Pulmonary artery endothelial cell (primary cell): ENCODE results near the gene ASMTL. TPM values are rescaled to one million over a fixed set of nuclear protein-coding genes. Genes with fewer than 3 reads are reported as not detected.
A peak's percentile ranks its signal among the peaks of the same experiment; 100 is the strongest.
"Not testable (repeated sequence)": the region's sequence is repeated elsewhere in the genome, so short reads cannot be mapped to it uniquely, and the experiment has no call there.

ENCODE experiments used
- DNase-seq: peaks from one replicate; pipeline ENCODE4 v3.0.0-alpha.2; 2011; ENCODE audit warnings: low read depth, low spot score
- total RNA-seq: library from RNA; depleted of rRNA; stranded (reverse); fragments of >200 nt; gene quantifications from 2 replicates; pipeline ENCODE4 v1.2.3, GENCODE V29; 2014

The ASMTL gene
- total RNA-seq, 1 donor from 2014 or later = 25.5 TPM

GRCh38 chrX:1481636-1482529 lies 29.2 kb upstream of the ASMTL start:
- peak; percentile 20 for DNase-seq

DNA sequence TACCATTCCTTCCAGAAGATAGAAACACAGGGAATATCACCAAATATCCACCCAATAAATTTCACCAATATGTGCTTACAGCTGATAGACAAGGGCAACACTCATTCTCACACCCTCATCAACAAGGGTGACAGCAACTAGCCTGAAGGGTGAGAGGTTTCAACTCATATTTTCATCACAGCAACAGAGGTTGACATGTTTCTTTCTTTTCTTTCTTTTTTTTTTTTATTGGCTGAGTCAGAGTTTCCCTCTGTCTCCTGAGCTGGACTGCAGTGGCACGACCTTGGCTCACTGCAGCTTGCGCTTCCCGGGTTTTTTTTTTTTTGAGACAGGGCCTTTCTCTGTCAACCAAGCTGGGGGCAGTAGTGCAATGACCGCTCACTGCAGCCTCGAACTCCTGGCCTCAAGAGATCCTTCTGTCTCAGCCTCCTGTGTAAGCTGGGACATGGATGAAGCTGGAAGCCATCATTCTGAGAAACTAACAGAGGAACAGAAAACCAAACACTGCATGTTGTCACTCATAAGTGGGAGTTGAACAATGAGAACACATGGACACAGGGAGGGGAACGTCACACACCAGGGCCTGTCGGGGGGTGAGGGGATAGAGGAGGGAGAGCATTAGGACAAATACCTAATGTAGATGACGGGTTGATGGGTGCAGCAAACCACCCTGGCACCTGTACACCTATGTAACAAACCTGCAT lies 27.5 kb upstream of the ASMTL start:
- no peak for DNase-seq

GRCh38 chrX:1477801-1478458 lies 25.2 kb upstream of the ASMTL start:
- DNase-seq = no peak

GRCh38 chrX:1477229-1477628 lies 24.5 kb upstream of the ASMTL start:
- no peak for DNase-seq

- DNase-seq = no peak
Observed at GRCh38 chrX:1476682-1477081, 24.0 kb upstream of the ASMTL start.

- DNase-seq = no peak
Observed at GRCh38 chrX:1475881-1476280, 23.2 kb upstream of the ASMTL start.

DNA sequence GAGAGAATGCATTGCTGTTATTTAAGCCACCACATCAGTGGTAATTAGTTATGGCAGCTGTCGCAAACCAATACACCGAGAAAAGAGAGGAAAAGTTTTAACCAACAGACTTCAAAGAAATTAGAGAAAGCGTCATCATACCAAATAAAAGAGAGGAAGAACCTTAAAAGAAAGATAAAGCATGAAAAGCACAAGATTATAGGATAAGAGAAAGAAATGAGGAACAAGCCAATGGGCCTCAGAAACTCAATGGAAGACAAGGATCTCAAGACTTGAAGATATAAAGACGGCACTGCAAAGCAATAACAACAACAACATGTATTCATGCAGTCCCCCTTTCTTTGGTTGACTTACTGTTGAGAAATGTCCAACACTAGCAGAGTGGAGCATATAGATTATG lies 22.8 kb upstream of the ASMTL start:
- DNase-seq = no peak

DNA sequence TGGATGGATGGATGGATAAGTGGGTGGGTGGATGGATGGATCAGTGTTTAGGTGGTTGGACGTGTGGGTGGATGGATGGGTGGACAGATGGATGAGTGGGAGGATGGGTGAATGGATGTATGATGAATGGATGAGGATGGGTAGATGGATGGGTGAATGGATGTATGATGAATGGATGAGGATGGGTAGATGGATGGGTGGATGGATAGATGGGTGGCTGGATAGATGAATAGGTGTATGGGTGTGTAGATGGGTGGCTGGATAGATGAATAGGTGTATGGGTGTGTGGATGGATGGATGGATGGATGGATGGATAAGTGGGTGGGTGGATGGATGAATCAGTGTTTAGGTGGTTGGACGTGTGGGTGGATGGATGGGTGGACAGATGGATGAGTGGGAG lies 21.9 kb upstream of the ASMTL start:
- DNase-seq = not testable (repeated sequence)

GRCh38 chrX:1472975-1473374 lies 20.3 kb upstream of the ASMTL start:
- no peak for DNase-seq

DNA sequence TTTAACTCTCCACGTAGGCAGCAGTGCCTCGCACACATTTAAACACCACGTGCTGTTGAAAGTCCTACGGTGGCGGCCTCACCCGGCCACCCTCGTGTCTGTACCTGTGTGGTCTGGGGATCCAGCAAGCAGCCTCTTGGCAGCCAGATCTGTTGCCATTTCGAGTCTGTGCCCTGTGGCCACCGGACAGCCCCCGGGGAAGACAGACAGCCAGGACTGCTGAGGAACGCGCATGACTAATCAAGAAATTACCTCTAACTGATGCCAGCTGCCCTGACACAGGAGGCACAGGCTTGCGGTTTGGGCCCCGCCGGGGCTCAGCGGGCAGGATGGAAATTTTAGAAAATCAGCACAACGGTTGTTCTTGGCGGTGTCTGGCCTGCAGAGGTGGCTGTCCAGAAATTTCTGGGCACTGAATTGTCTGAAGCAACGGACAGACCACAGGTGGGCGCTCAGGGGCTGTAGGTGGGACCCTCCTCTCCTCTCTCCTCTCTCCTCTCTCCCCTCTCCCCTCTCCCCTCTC lies 15.6 kb upstream of the ASMTL start:
- no peak for DNase-seq

GRCh38 chrX:1466971-1467561 lies 14.4 kb upstream of the ASMTL start:
- no peak for DNase-seq

- no peak for DNase-seq
Observed at GRCh38 chrX:1466232-1466661, 13.5 kb upstream of the ASMTL start.

GRCh38 chrX:1465286-1466231 lies 12.8 kb upstream of the ASMTL start:
- DNase-seq = no peak

DNA sequence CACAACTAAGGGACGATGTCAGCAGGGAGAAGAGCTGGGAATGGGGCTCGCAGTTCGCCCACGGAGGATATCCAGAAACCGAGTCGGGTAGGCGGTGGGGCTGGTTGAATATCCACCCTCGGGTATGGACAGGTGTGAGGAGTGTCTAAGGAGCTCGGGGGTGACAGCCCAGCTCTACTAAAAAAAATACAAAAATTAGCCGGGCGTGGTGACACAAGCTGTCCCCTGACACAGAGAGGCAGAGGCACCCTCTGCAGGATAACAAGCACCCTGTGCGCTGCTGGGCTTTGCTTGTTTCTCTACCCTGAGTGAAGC lies 12.2 kb upstream of the ASMTL start:
- no peak for DNase-seq

DNA sequence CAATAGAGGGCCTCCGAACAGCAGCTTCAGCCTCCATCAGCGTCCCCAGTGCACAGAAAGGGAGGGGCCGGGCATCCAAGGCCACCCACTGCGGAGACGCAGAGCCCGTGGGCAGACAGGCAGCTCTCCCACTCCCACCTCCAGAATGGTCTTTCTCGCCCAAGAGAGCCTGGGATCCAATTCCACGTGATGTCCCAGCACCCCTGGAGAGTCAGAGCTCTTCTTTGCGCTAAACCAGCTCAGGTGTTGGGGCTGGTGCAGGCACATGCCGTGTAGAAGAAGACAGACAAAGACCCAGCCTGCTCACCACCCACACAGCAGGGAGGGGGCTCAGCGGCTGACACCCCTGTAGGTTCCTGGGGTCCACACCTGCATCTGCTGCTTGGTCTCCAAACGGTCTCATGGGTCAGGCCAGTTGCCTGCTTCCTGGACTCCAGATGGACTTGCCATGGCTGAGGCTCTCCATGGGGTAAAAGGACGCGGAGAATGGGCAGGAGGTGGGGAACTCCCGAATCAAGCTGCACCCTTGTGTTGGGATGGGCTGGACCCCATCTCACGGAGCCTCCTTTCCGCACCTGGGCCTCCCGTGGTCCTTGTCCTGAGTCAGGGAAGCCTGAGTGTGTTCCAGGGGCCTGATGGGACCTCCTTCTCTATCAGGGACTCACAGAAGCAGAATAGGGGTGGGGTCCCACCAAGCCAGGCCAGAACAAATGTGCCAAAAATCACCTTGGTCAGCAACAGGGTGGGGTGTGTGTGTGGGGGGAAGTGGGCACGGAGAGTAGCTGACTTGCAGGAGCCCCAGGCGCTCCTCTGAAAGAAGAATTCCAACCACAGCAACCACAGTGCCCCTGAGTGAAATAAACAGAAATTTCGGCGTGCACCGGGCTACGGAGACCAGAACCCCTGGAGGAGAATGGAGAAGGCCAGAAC lies 11.6 kb upstream of the ASMTL start:
- no peak for DNase-seq

GRCh38 chrX:1463581-1463980 lies 10.9 kb upstream of the ASMTL start:
- no peak for DNase-seq

DNA sequence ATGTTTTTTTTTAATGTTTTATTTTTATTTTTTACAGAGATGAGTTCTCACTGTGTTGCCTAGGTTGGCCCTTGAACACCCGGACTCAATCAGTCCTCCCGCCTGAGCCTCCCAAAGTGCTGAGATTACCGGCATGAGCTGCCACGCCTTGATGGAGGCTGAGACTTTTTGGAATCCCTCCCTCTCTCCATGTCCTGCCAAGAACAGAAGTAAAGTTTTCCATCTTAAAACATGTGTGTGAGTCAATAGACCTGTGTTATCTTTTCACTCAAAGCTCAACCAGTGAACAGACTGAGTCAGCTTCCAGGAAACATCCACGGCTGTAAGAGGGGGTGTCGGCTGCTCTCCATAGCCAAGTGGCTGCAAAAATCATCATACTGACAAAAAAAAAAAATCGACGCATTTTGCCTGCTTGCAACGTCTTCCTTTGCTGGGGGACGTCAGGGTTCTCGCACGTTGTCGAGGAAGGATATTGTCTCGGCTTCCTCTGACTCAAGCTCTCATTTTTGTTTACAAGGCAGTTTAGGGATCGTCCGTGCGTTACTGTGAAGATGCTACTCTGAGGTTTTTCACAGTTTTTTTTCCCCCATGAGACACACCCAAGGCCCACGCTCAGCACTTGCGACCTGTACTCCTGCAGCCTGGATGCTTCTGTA lies 10.0 kb upstream of the ASMTL start:
- peak; percentile 60 for DNase-seq

- no peak for DNase-seq
Observed at GRCh38 chrX:1462110-1462509, 9.4 kb upstream of the ASMTL start.

DNA sequence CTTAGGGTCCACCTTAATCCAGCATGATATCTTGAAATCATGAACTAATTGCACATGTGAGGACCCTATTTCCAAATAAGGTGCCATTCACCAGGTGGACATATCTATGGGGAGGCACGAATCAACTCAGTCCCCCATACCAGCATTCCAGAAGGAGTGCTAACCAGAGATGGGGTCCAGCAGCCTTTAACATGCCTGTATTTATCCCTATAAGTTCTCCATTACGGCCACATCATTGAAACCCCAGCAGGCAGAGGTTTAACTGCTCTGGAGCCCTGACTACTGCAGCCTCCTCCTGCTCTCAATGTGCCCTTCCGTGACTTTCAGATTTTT lies 3.2 kb upstream of the ASMTL start:
- no peak for DNase-seq
